ENCODE results near the gene KLC3.

KLC3 gene

GRCh38 chr19:45348367-45349125, 8.0 kb downstream of the KLC3 start:
- DNase-seq (ENCODE audit: low spot score), result no peak

GRCh38 chr19:45349126-45349415, 8.5 kb downstream of the KLC3 start:
- DNase-seq (ENCODE audit: low spot score), result no peak

- DNase-seq (ENCODE audit: low spot score), result no peak
Measured at GRCh38 chr19:45349430-45349941, 8.9 kb downstream of the KLC3 start.

- DNase-seq (ENCODE audit: low spot score), result no peak
Measured at GRCh38 chr19:45350477-45351058, 10.0 kb downstream of the KLC3 start.

- DNase-seq (ENCODE audit: low spot score), result no peak
Measured at GRCh38 chr19:45351401-45351952, 10.9 kb downstream of the KLC3 start.

- DNase-seq (ENCODE audit: low spot score), result no peak
Measured at GRCh38 chr19:45352062-45352461, 11.5 kb downstream of the KLC3 start.

- DNase-seq (ENCODE audit: low spot score), result no peak
Measured at GRCh38 chr19:45352471-45352870, 11.9 kb downstream of the KLC3 start.

- no peak for DNase-seq (ENCODE audit: low spot score)
Measured at GRCh38 chr19:45352914-45353796, 12.6 kb downstream of the KLC3 start.

GRCh38 chr19:45354241-45354842, 13.8 kb downstream of the KLC3 start:
- DNase-seq (ENCODE audit: low spot score), result no peak

GRCh38 chr19:45355402-45355801, 14.9 kb downstream of the KLC3 start:
- no peak for DNase-seq (ENCODE audit: low spot score)

GRCh38 chr19:45355910-45356309, 15.4 kb downstream of the KLC3 start:
- no peak for DNase-seq (ENCODE audit: low spot score)

GRCh38 chr19:45356760-45357444, 16.4 kb downstream of the KLC3 start:
- no peak for DNase-seq (ENCODE audit: low spot score)

- DNase-seq (ENCODE audit: low spot score), result no peak
Measured at GRCh38 chr19:45357445-45357783, 16.9 kb downstream of the KLC3 start.

GRCh38 chr19:45358213-45358792, 17.8 kb downstream of the KLC3 start:
- no peak for DNase-seq (ENCODE audit: low spot score)

- DNase-seq (ENCODE audit: low spot score), result no peak
Measured at GRCh38 chr19:45361608-45362007, 21.1 kb downstream of the KLC3 start.

GRCh38 chr19:45362291-45362690, 21.7 kb downstream of the KLC3 start:
- no peak for DNase-seq (ENCODE audit: low spot score)

- no peak for DNase-seq (ENCODE audit: low spot score)
Measured at GRCh38 chr19:45363861-45364459, 23.4 kb downstream of the KLC3 start.

- no peak for DNase-seq (ENCODE audit: low spot score)
Measured at GRCh38 chr19:45364696-45365095, 24.1 kb downstream of the KLC3 start.

GRCh38 chr19:45368127-45368526, 27.6 kb downstream of the KLC3 start:
- DNase-seq (ENCODE audit: low spot score), result no peak

GRCh38 chr19:45368737-45369340, 28.3 kb downstream of the KLC3 start:
- no peak for DNase-seq (ENCODE audit: low spot score)

Data from cerebellar cortex (tissue), 1 donor.